Omental fat pad (tissue), 4 donors: ENCODE data around the gene GALNT11. TPM values are rescaled to one million over a fixed set of nuclear protein-coding genes. Genes with fewer than 3 reads are reported as not detected.

Source experiments
- ATAC-seq: fragments of 150-250 bp; one replicate; pipeline ENCODE4 v1.9.1; 2016; ENCODE audit warnings: mild to moderate bottlenecking, moderate library complexity; ENCODE audit not compliant: low FRiP score
- DNase-seq: peaks from one replicate; pipeline ENCODE4 v3.0.0-alpha.2; 2019; ENCODE audit warnings: low spot score
- CTCF ChIP-seq, 3 donors: fragments of 450-650 bp; IDR thresholded peaks; one replicate each; pipeline ENCODE4 v1.5.1; 2016 to 2017; ENCODE audit warnings: antibody characterized with exemption in 3 of 3, mild to moderate bottlenecking in 3 of 3, moderate library complexity in 2 of 3
- total RNA-seq, 4 donors: library from RNA; depleted of rRNA; stranded (reverse); fragments of >200 nt; gene quantifications; one replicate each; pipeline ENCODE4 v1.1.0, GENCODE V29; 2016

GALNT11 gene
- total RNA-seq, 4 donors from 2014 or later: 45.2 to 53.4 (median 51.4) TPM

GRCh38 chr7:152115021-152115718 lies 89.7 kb downstream of the GALNT11 start:
- no peak for TF ChIP-seq CTCF (IDR thresholded peaks at IDR 0.05)
- ATAC-seq (no peak), DNase-seq (no peak)

- ATAC-seq: no peak
- DNase-seq: no peak
- no peak for TF ChIP-seq CTCF (IDR thresholded peaks at IDR 0.05)
Observed at GRCh38 chr7:152117356-152117755, 91.9 kb downstream of the GALNT11 start.

GRCh38 chr7:152120210-152120609 lies 94.7 kb downstream of the GALNT11 start:
- DNase-seq (no peak), ATAC-seq (no peak)

GRCh38 chr7:152120776-152121175 lies 95.3 kb downstream of the GALNT11 start:
- no peak for ATAC-seq
- no peak for DNase-seq
- TF ChIP-seq CTCF (IDR thresholded peaks at IDR 0.05): no peak

More at GRCh38 chr7:152120210-152120609, 94.7 kb downstream of the GALNT11 start:
- no peak for TF ChIP-seq CTCF (IDR thresholded peaks at IDR 0.05)

- no peak for ATAC-seq
Observed at GRCh38 chr7:152121432-152121831, 96.0 kb downstream of the GALNT11 start.

GRCh38 chr7:152122540-152122939 lies 97.1 kb downstream of the GALNT11 start:
- TF ChIP-seq CTCF (IDR thresholded peaks at IDR 0.05): no peak
- no peak for ATAC-seq

More at GRCh38 chr7:152121432-152121831, 96.0 kb downstream of the GALNT11 start:
- no peak for TF ChIP-seq CTCF (IDR thresholded peaks at IDR 0.05)
- no peak for DNase-seq

GRCh38 chr7:152126741-152127140 lies 101.3 kb downstream of the GALNT11 start:
- ATAC-seq (no peak), DNase-seq (no peak)
- TF ChIP-seq CTCF (IDR thresholded peaks at IDR 0.05): no peak

More at GRCh38 chr7:152122540-152122939, 97.1 kb downstream of the GALNT11 start:
- DNase-seq: no peak
